SKM-1 (cell line): ENCODE data around the gene ENTPD8.

Source experiments
- DNase-seq: peaks from one replicate; lab custom pipeline; 2025; ENCODE audit not compliant: unreplicated experiment; lab: John Stamatoyannopoulos, UW

The ENTPD8 gene

GRCh38 chr9:137447722-137448601, 6.8 kb upstream of the ENTPD8 start:
- no peak for DNase-seq

- DNase-seq: peak; percentile 35
Observed at GRCh38 chr9:137446851-137447471, 5.8 kb upstream of the ENTPD8 start.

- no peak for DNase-seq
Observed at GRCh38 chr9:137445930-137446431, 4.8 kb upstream of the ENTPD8 start.

GRCh38 chr9:137445275-137445807, 4.2 kb upstream of the ENTPD8 start:
- peak; percentile 47 for DNase-seq

- no peak for DNase-seq
Observed at GRCh38 chr9:137444106-137444790, 3.1 kb upstream of the ENTPD8 start.

- DNase-seq: no peak
Observed at GRCh38 chr9:137441935-137442321, 771 bp upstream of the ENTPD8 start.

GRCh38 chr9:137439158-137439714, 1.9 kb downstream of the ENTPD8 start:
- DNase-seq: no peak

GRCh38 chr9:137438591-137439157, 2.5 kb downstream of the ENTPD8 start:
- no peak for DNase-seq

- DNase-seq: no peak
Observed at GRCh38 chr9:137437691-137438590, 3.2 kb downstream of the ENTPD8 start.

- no peak for DNase-seq
Observed at GRCh38 chr9:137436761-137437600, 4.2 kb downstream of the ENTPD8 start.

GRCh38 chr9:137435980-137436760, 5.0 kb downstream of the ENTPD8 start:
- no peak for DNase-seq

- DNase-seq: no peak
Observed at GRCh38 chr9:137435381-137435891, 5.7 kb downstream of the ENTPD8 start.

- DNase-seq: no peak
Observed at GRCh38 chr9:137434498-137435380, 6.4 kb downstream of the ENTPD8 start.

GRCh38 chr9:137433916-137434431, 7.2 kb downstream of the ENTPD8 start:
- no peak for DNase-seq

GRCh38 chr9:137433349-137433915, 7.7 kb downstream of the ENTPD8 start:
- DNase-seq: no peak

GRCh38 chr9:137432687-137433348, 8.3 kb downstream of the ENTPD8 start:
- no peak for DNase-seq
